ENCODE results near the gene RRAS2. TPM values are rescaled to one million over a fixed set of nuclear protein-coding genes. Genes with fewer than 3 reads are reported as not detected.

Gene RRAS2
- total and polyA plus RNA-seq, 2 of the 4 experiments (the other 2 are of a cell fraction): 85.5 to 106 TPM

DNA sequence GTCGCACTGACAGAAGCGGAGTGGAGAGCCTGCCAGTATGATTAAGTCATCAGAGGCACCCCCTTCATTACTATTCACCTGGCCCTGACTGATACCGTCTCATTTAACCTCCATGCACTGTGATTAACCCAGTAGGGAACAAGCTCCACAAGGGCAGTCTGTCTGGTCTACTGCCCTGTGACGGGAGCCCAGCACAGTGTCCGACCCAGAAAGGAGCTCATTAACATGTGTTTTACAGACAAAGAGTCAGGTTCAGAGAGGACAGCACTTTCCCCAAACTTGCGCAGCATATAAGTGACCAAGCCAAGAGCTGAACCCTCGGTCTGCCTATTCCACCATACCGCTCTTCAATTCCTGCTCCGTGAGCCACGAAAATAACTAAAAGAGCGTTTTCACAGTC, 129.5 kb downstream of the RRAS2 start:
- Histone ChIP-seq H3K36me3 (ENCODE audit: control insufficient read depth, insufficient read depth, low read length) (no peaks in the 10 kb centered on the region), H3K4me1 (ENCODE audit: control insufficient read depth, insufficient read depth, low read length) (no peaks in the 10 kb centered on the region), H4K5ac (ENCODE audit: low read depth, low read length) (no peak overlapping the region), H2BK5ac (ENCODE audit: low read depth, low read length, poor library complexity, severe bottlenecking) (no peak overlapping the region), H3K4me2 (ENCODE audit: low read depth, low read length) (no peak overlapping the region), H2AK5ac (ENCODE audit: low read depth, low read length) (no peak overlapping the region), H3K23ac (ENCODE audit: low read depth, low read length) (no peak overlapping the region), H3K4ac (ENCODE audit: low read depth, low read length) (no peak overlapping the region), H4K8ac (ENCODE audit: low read depth in 2 of 2, low read length in 2 of 2) (no peak overlapping the region), H3K56ac (ENCODE audit: extremely low read depth, insufficient read depth, low read length) (no peak overlapping the region), H3K14ac (replicated peaks; ENCODE audit: low read depth, low read length) (no peak overlapping the region), H2AFZ (replicated peaks; ENCODE audit: low read length, poor library complexity) (no peak overlapping the region), H3K18ac (ENCODE audit: low read depth, low read length) (no peak overlapping the region), H3K27ac (ENCODE audit: insufficient read depth, low read length) (no peak overlapping the region), H2BK120ac (ENCODE audit: low read depth, low read length) (no peak overlapping the region), H3K9me1 (ENCODE audit: insufficient read depth, low read length) (no peaks in the 10 kb centered on the region), H3K4me3 (ENCODE audit: insufficient read depth, low read depth, low read length) (no peak overlapping the region), H3K79me1 (ENCODE audit: low read depth in 1 of 2, low read length in 2 of 2) (no peaks in the 10 kb centered on the region), H3K9me3 (ENCODE audit: control insufficient read depth, insufficient read depth, low read length) (no peaks in the 10 kb centered on the region; the same call in 1 of the 2 replicates), H4K91ac (ENCODE audit: insufficient read depth, low read depth, low read length) (no peak overlapping the region), H3K27me3 (ENCODE audit: control insufficient read depth, insufficient read depth, low read length) (peaks cover 24% of the 10 kb centered on the region), H2BK20ac (ENCODE audit: low read depth, low read length) (no peak overlapping the region), H3K9ac (ENCODE audit: low read depth, low read length) (no peak overlapping the region), H2AK9ac (replicated peaks; ENCODE audit: low read depth, low read length, poor library complexity) (no peak overlapping the region), H4K20me1 (ENCODE audit: insufficient read depth, low read length) (no peaks in the 10 kb centered on the region), H2BK15ac (ENCODE audit: low read depth, low read length) (no peak overlapping the region)
- no peak for TF ChIP-seq BHLHE40 (IDR thresholded peaks at IDR 0.05; ENCODE audit: low read depth, low read length)
- TF ChIP-seq NFE2L2 (IDR thresholded peaks at IDR 0.05; ENCODE audit: low read depth, low read length): no peak
- no peak for TF ChIP-seq SMC3 (IDR thresholded peaks at IDR 0.05; ENCODE audit: low read depth, low read length)
- no peak for TF ChIP-seq MAZ (IDR thresholded peaks at IDR 0.05; ENCODE audit: borderline replicate concordance, low read depth, low read length)
- TF ChIP-seq RAD21 (IDR thresholded peaks at IDR 0.05; ENCODE audit: low read length): no peak
- TF ChIP-seq CHD1 (IDR thresholded peaks at IDR 0.05; ENCODE audit: low read depth, low read length): no peak
- no peak for TF ChIP-seq USF2 (IDR thresholded peaks at IDR 0.05; ENCODE audit: low read depth, low read length)
- TF ChIP-seq RCOR1 (IDR thresholded peaks at IDR 0.05; ENCODE audit: insufficient replicate concordance, low read length): no peak
- TF ChIP-seq FOS (IDR thresholded peaks at IDR 0.05; ENCODE audit: low read depth, low read length): no peak
- TF ChIP-seq POLR2A (IDR thresholded peaks at IDR 0.05; ENCODE audit: low read depth, low read length): no peak
- TF ChIP-seq MXI1 (IDR thresholded peaks at IDR 0.05; ENCODE audit: borderline replicate concordance, low read depth, low read length): no peak
- TF ChIP-seq MAFK (IDR thresholded peaks at IDR 0.05; ENCODE audit: low read depth, low read length): no peak
- DNase-seq (no peak), ATAC-seq (ENCODE audit: low read depth) (no peak)
- BruUV-seq (replicated peaks): no TSS peak
- POLR2A ChIA-PET (ENCODE audit: unreplicated experiment): no interaction called here
- 67% methylated on average over 2 of the region's 11 CpGs; no CpG with 5 or more reads in 1 of the 2 experiments for WGBS, 2 experiments (ENCODE audit: extremely low coverage in 2 of 2, insufficient read length in 1 of 2)
- intact Hi-C loops (cut with micrococcal nuclease) (no loop called here), dilution Hi-C loops (cut with HindIII; ENCODE audit: low sequenced_read_pairs, unreplicated experiment) (no loop called here), in situ Hi-C loops (cut with MboI; ENCODE audit: low sequenced_read_pairs) (no loop called here)
- CTCF ChIA-PET: no interaction called here
